Adrenal gland (tissue), 12 donors: Measurements from ENCODE around the gene BCL2L13. TPM values are rescaled to one million over a fixed set of nuclear protein-coding genes. Genes with fewer than 3 reads are reported as not detected.

ENCODE experiments used
- DNase-seq, 7 donors: peaks; one replicate each; pipeline ENCODE4 v3.0.0-alpha.2; 2019 to 2020
- H3K27ac ChIP-seq, 5 donors: fragments of 200-600 bp; sonication (generic) in 4 of 5; 1 replicate in 3 of 5; 2 replicates in 2 of 5; pipeline versions ENCODE4 v1.5.1 to v1.8.0; 2016 to 2020; ENCODE audit warnings: mild to moderate bottlenecking in 1 of 5
- H3K27me3 ChIP-seq: fragments of 200-600 bp; 2 replicates; pipeline ENCODE4 v1.8.0; 2021
- H3K36me3 ChIP-seq, 2 donors: fragments of 200-600 bp; replicated peaks in 1 of 2; 1 replicate in 1 of 2; 2 replicates in 1 of 2; pipeline versions ENCODE4 v1.5.1 to v1.8.0; 2018 to 2022
- H3K4me1 ChIP-seq, 2 donors: fragments of 200-600 bp; replicated peaks in 1 of 2; 1 replicate in 1 of 2; 2 replicates in 1 of 2; pipeline versions ENCODE4 v1.5.1 to v1.8.0; 2018 to 2021
- H3K4me3 ChIP-seq, 4 donors: fragments of 200-600 bp; sonication (generic) in 3 of 4; one replicate each; pipeline ENCODE4 v1.5.1; 2016 to 2018
- H3K9me3 ChIP-seq, 3 donors: fragments of 200-600 bp; sonication (generic) in 1 of 3; replicated peaks in 1 of 3; 1 replicate in 2 of 3; 2 replicates in 1 of 3; pipeline versions ENCODE4 v1.5.1 to v1.8.0; 2016 to 2021
- CTCF ChIP-seq, 6 experiments: fragments of 450-650 bp in 4 of 6; fragments of 200-600 bp in 2 of 6; sonication (generic) in 1 of 6; IDR thresholded peaks; 1 replicate in 5 of 6; 2 replicates in 1 of 6; pipeline versions ENCODE4 v1.5.1 to v1.8.0; 2016 to 2021; ENCODE audit warnings: antibody characterized with exemption in 6 of 6, mild to moderate bottlenecking in 2 of 6, moderate library complexity in 1 of 6
- POLR2A ChIP-seq, 2 donors: fragments of 450-650 bp; IDR thresholded peaks; one replicate each; pipeline ENCODE4 v1.6.1; 2017; ENCODE audit warnings: antibody characterized with exemption in 2 of 2, mild to moderate bottlenecking in 2 of 2, moderate library complexity in 1 of 2
- WGBS, 4 donors: extraction: QIAGEN DNeasy Blood & Tissue Kit in 2 of 4; methylation state at CpG; one replicate each; pipeline versions ENCODE4 v1.1.5 to v1.1.7; 2013 to 2017; 5-methylcytosine and 5-hydroxymethylcytosine counted together
- intact Hi-C, 2 donors: fragments of 100-400 bp; cut with DNase I; formaldehyde crosslinking; loops; one replicate each; pipeline versions ENCODE4 v1.14.1 to v1.15.0; 2022 to 2023
- polyA plus RNA-seq, 3 donors: library from polyadenylated mRNA; stranded (reverse); fragments of 200-250 nt in 2 of 3; fragments of 350-450 nt in 1 of 3; fragmentation: Illumina TruSeq in 1 of 3; extraction: RNeasy Lipid Tissue Mini Kit (QIAGEN cat#74804) in 1 of 3; gene quantifications; one replicate each; pipeline ENCODE4 v1.2.3, GENCODE V29; 2013 to 2014
- total RNA-seq, 9 donors: library from RNA; depleted of rRNA in 4 of 9; stranded (reverse); fragments of >200 nt in 4 of 9; fragments of 120-200 nt in 1 of 9; fragmentation: NEBNext Ultra II Directional in 1 of 9; extraction: Animal tissue kit (Norgen Biotek cat#: 25700) in 1 of 9; gene quantifications; one replicate each; pipeline versions ENCODE4 v1.1.0 to v1.2.4, GENCODE V29; 2013 to 2023
- donor health status: healthy with polysubstance abuse.
- donor health status: Bipolar disorder and iron deficiency.
- donor health status: DM: yes; HTN: yes; CAD: no.
- donor health status: DM: no; HTN: no; CAD: no.
- donor health status: DM: no; HTN: no; CAD: no.
- donor health status: DM: yes; HTN: yes; CAD: no.

Gene BCL2L13
- total and polyA plus RNA-seq, 12 donors, result 30.9 to 142 (median 94.3) TPM

DNA sequence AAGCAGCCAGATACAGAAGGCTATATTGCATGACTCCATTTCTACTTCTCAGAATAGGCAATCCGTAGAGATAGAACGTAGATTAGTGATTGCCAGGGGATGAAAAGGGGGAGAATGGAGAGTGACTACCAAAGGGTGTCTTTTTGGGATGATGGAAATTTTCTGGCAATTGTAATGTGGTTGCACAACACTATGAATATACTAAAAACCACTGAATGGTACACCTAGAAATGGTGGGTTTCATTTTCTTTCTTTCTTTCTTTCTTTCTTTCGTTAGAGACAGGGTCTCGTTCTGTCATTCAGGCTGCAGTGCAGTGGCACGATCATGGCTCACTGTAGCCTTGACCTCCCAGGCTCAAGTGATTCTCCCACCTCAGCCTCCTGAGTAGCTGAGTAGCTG is 81.4 kb downstream of the BCL2L13 start:
- 78 to 83% (median 80%) methylated on average over 5 of the region's 5 CpGs for WGBS, 4 donors
- TF ChIP-seq CTCF (IDR thresholded peaks at IDR 0.05) (no peak), POLR2A (IDR thresholded peaks at IDR 0.05) (no peak)
- peaks cover 15% of the 10 kb centered on the region in 2 donors for H3K4me1 ChIP-seq
- H3K27me3 ChIP-seq, result no peaks in the 10 kb centered on the region
- no peak for DNase-seq
- H3K36me3 ChIP-seq, result no peaks in the 10 kb centered on the region
- no peaks in the 10 kb centered on the region for H3K9me3 ChIP-seq
- H3K27ac ChIP-seq, result no peak overlapping the region
- intact Hi-C loops, result no loop called here
- no peak overlapping the region for H3K4me3 ChIP-seq

- peaks cover 24 to 35% of the 10 kb centered on the region in 2 donors for H3K4me1 ChIP-seq
- no peaks in the 10 kb centered on the region for H3K27me3 ChIP-seq
- 80 to 85% (median 83%) methylated on average over 5 of the region's 5 CpGs for WGBS, 4 donors
- TF ChIP-seq POLR2A (IDR thresholded peaks at IDR 0.05) (no peak), CTCF (IDR thresholded peaks at IDR 0.05) (no peak)
- intact Hi-C loops, result no loop called here
- no peak overlapping the region for H3K4me3 ChIP-seq
- no peaks in the 10 kb centered on the region for H3K9me3 ChIP-seq
- DNase-seq, result peak in 2 of 7 donors; percentile 5 to 35
- peaks cover 0 to 24% of the 10 kb centered on the region in 2 donors for H3K36me3 ChIP-seq
- peak overlapping the region in 3 of 5 donors; percentile 17 to 50 (median 40) for H3K27ac ChIP-seq
Observed at GRCh38 chr22:17724241-17724640, 85.7 kb downstream of the BCL2L13 start.

DNA sequence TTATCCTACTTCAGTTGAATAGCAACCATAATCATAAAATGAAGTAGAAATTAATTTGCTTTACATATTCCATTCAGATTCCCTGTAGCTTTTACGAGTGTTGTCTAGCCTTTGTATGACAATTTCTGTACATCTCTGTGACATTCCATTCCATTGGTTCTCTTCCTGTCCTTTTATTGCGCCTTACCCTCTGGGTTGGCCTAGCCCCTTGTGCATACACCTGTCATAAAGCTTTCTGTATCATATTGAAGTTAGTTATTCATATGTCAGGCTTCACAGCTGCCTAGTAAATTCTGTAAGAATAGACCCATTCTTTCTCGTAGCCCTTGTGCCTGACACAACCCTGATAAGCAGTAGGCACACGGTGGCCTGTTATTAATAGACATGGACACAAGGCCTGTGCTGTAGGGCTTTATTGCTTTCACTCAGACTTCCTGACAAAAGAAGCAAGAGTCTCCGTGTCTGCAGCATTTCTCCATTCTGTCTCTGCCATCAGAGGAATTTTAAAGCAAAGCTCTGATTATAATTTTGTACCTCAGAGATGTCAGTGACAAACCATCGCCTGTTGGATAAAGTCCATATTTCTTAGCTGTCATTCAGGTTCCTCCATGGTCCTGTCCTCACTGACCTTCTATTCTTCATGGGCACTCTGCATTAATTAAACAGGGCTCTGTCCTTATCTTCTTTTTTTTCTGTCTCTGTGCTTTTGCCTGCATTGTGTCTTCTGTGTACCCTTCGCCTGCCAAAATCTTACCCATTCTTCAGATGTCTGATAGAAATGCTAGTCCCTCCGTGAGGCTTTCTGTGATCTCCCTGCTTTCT is 86.3 kb downstream of the BCL2L13 start:
- H3K36me3 ChIP-seq, result peaks cover 0 to 30% of the 10 kb centered on the region in 2 donors
- no peak overlapping the region for H3K4me3 ChIP-seq
- intact Hi-C loops, result no loop called here
- WGBS, 4 donors, result 38 to 47% (median 45%) methylated on average over 8 of the region's 8 CpGs
- peak overlapping the region in 4 of 5 donors; percentile 15 to 62 (median 45) for H3K27ac ChIP-seq
- H3K27me3 ChIP-seq, result no peaks in the 10 kb centered on the region
- peak in 5 of 7 donors; percentile 35 to 66 (median 46) for DNase-seq
- H3K9me3 ChIP-seq, result no peaks in the 10 kb centered on the region
- peak in 1 of 2 donors; percentile 43 for TF ChIP-seq POLR2A (IDR thresholded peaks at IDR 0.05)
- TF ChIP-seq CTCF (IDR thresholded peaks at IDR 0.05), result no peak
- peaks cover 24 to 35% of the 10 kb centered on the region in 2 donors for H3K4me1 ChIP-seq

DNA sequence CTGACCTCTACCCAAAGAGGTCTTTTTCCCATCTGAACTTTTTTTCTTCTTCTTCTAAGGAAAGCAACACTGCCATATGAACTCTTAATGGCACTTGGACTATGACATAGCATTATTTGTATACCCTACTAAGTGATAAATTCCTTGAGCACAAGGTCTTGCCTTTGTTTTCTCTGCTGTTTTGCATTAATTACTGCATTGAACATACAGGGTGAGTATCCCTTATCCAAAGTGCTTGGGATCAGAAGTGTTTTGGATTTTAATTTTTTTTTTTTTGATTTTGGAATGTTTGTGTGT is 86.9 kb downstream of the BCL2L13 start:
- Histone ChIP-seq H3K9me3 (no peaks in the 10 kb centered on the region), H3K4me3 (no peak overlapping the region), H3K27ac (peak overlapping the region in 3 of 5 donors; percentile 15 to 50 (median 40)), H3K27me3 (no peaks in the 10 kb centered on the region), H3K4me1 (peaks cover 24 to 35% of the 10 kb centered on the region in 2 donors), H3K36me3 (peaks cover 0 to 36% of the 10 kb centered on the region in 2 donors)
- intact Hi-C loops, result no loop called here
- TF ChIP-seq CTCF (IDR thresholded peaks at IDR 0.05) (no peak), POLR2A (IDR thresholded peaks at IDR 0.05) (no peak)
- DNase-seq, result no peak
